CD14-positive monocyte (primary cell): Measurements from ENCODE around the gene ABCG1. TPM values are rescaled to one million over a fixed set of nuclear protein-coding genes. Genes with fewer than 3 reads are reported as not detected.

Experiments
- DNase-seq, 3 donors: peaks; one replicate each; pipeline ENCODE4 v3.0.0-alpha.2; 2011 to 2022
- H2AFZ ChIP-seq: 2 replicates; pipeline ENCODE4 v1.6.0; 2012; ENCODE audit warnings: mild to moderate bottlenecking, low read depth, low read length, inconsistent platforms; ENCODE audit not compliant: insufficient read depth, poor library complexity, severe bottlenecking
- H3K27ac ChIP-seq, 2 donors: 1 replicate in 1 of 2; 2 replicates in 1 of 2; pipeline ENCODE4 v1.5.1; 2012 to 2013; ENCODE audit warnings: low read length in 2 of 2, control low read depth in 1 of 2, inconsistent platforms in 1 of 2, low read depth in 1 of 2, mild to moderate bottlenecking in 1 of 2
- H3K27me3 ChIP-seq, 2 donors: one replicate each; pipeline versions ENCODE4 v1.6.0 to v1.6.1; 2011 to 2013; ENCODE audit warnings: low read length in 2 of 2; ENCODE audit not compliant: control insufficient read depth in 2 of 2, insufficient read depth in 2 of 2
- H3K36me3 ChIP-seq, 2 donors: replicated peaks in 1 of 2; 1 replicate in 1 of 2; 2 replicates in 1 of 2; pipeline versions ENCODE4 v1.5.1 to v1.6.1; 2012 to 2013; ENCODE audit warnings: low read length in 2 of 2, control low read depth in 1 of 2, inconsistent platforms in 1 of 2, mild to moderate bottlenecking in 1 of 2; ENCODE audit not compliant: insufficient read depth in 2 of 2, control insufficient read depth in 1 of 2
- H3K4me1 ChIP-seq, 2 donors: 1 replicate in 1 of 2; 2 replicates in 1 of 2; pipeline versions ENCODE4 v1.5.1 to v1.6.1; 2012 to 2013; ENCODE audit warnings: low read length in 2 of 2, control low read depth in 1 of 2, inconsistent platforms in 1 of 2, mild to moderate bottlenecking in 1 of 2, moderate library complexity in 1 of 2; ENCODE audit not compliant: insufficient read depth in 2 of 2, control insufficient read depth in 1 of 2
- H3K4me2 ChIP-seq: replicated peaks from 2 replicates; pipeline ENCODE3; 2012; ENCODE audit warnings: low read length, moderate library complexity, mild to moderate bottlenecking; ENCODE audit not compliant: poor library complexity, severe bottlenecking; ENCODE audit errors: extremely low read depth
- H3K4me3 ChIP-seq, 3 experiments: fragments of 200-600 bp in 1 of 3; sonication (generic) in 1 of 3; replicated peaks in 1 of 3; 1 replicate in 2 of 3; 2 replicates in 1 of 3; pipeline ENCODE4 v1.5.1; 2011 to 2013; ENCODE audit warnings: low read length in 3 of 3, mild to moderate bottlenecking in 3 of 3, control low read depth in 2 of 3, low read depth in 2 of 3, inconsistent platforms in 1 of 3, moderate library complexity in 1 of 3
- H3K79me2 ChIP-seq: 2 replicates; pipeline ENCODE4 v1.6.0; 2012; ENCODE audit warnings: mild to moderate bottlenecking, control low read depth, inconsistent platforms, low read length, moderate library complexity; ENCODE audit not compliant: insufficient read depth
- H3K9ac ChIP-seq: 2 replicates; pipeline ENCODE4 v1.6.0; 2017; ENCODE audit warnings: low read length, mild to moderate bottlenecking; ENCODE audit not compliant: insufficient read depth, poor library complexity, severe bottlenecking
- H3K9me3 ChIP-seq, 2 donors: replicated peaks in 1 of 2; 1 replicate in 1 of 2; 2 replicates in 1 of 2; pipeline versions ENCODE4 v1.5.1 to v1.6.1; 2012 to 2013; ENCODE audit warnings: low read length in 2 of 2, control low read depth in 1 of 2; ENCODE audit not compliant: control insufficient read depth in 1 of 2, insufficient read depth in 1 of 2
- H4K20me1 ChIP-seq: 2 replicates; pipeline ENCODE4 v1.6.0; 2012; ENCODE audit warnings: mild to moderate bottlenecking, low read length, control low read depth, moderate library complexity; ENCODE audit not compliant: insufficient read depth
- H3K27ac Mint-ChIP-seq, 7 donors: one replicate each; pipeline ENCODE4 v1.8.0; 2020; ENCODE audit warnings: mild to moderate bottlenecking in 7 of 7, mixed read lengths in 7 of 7, moderate library complexity in 6 of 7, inconsistent platforms in 2 of 7
- H3K27me3 Mint-ChIP-seq, 3 donors: one replicate each; pipeline ENCODE4 v1.8.0; 2021 to 2022; ENCODE audit warnings: low read depth in 3 of 3, mild to moderate bottlenecking in 3 of 3, mixed read lengths in 3 of 3, moderate library complexity in 3 of 3, inconsistent platforms in 1 of 3
- H3K36me3 Mint-ChIP-seq, 2 donors: one replicate each; pipeline ENCODE4 v1.8.0; 2020; ENCODE audit warnings: mixed read lengths in 2 of 2, inconsistent platforms in 1 of 2, mild to moderate bottlenecking in 1 of 2
- H3K4me1 Mint-ChIP-seq: one replicate; pipeline ENCODE4 v1.8.0; 2020; ENCODE audit warnings: mild to moderate bottlenecking, mixed read lengths
- H3K4me3 Mint-ChIP-seq, 2 donors: one replicate each; pipeline ENCODE4 v1.8.0; 2020; ENCODE audit warnings: mild to moderate bottlenecking in 2 of 2, mixed read lengths in 2 of 2, moderate library complexity in 1 of 2
- H3K9me3 Mint-ChIP-seq, 7 donors: one replicate each; pipeline ENCODE4 v1.8.0; 2020 to 2022; ENCODE audit warnings: mixed read lengths in 7 of 7, mild to moderate bottlenecking in 6 of 7, moderate library complexity in 6 of 7, inconsistent platforms in 2 of 7
- CTCF ChIP-seq: fragments of 200-600 bp; IDR thresholded peaks from one replicate; pipeline ENCODE4 v1.8.0; 2022; ENCODE audit warnings: antibody characterized with exemption, mild to moderate bottlenecking
- WGBS: methylation state at CpG from one replicate; pipeline ENCODE4 v1.1.5; 2013; ENCODE audit warnings: missing lambda C conversion rate; ENCODE audit not compliant: insufficient coverage; 5-methylcytosine and 5-hydroxymethylcytosine counted together
- intact Hi-C, 2 donors: fragments of 100-400 bp; cut with micrococcal nuclease; formaldehyde crosslinking; loops; one replicate each; pipeline versions ENCODE4 v1.15.0 to v1.15.1; 2023
- polyA plus RNA-seq, 3 donors: library from polyadenylated mRNA; depleted of rRNA in 1 of 3; unstranded in 2 of 3; stranded (reverse) in 1 of 3; fragments of 300-500 nt in 2 of 3; fragments of >200 nt in 1 of 3; fragmentation: Illumina TruSeq in 2 of 3; gene quantifications; 1 replicate in 2 of 3; 2 replicates in 1 of 3; pipeline ENCODE4 v1.2.3, GENCODE V29; 2012 to 2021

The ABCG1 gene
- polyA plus RNA-seq, 3 donors, result 3.0 to 5.2 (median 3.5) TPM

- 96% methylated on average over 33 of the region's 33 CpGs for WGBS
- Mint-ChIP-seq H3K27ac (no peak overlapping the region), H3K4me3 (no peak overlapping the region), H3K27me3 (peaks cover 5 to 13% (median 8%) of the 10 kb centered on the region in 3 donors), H3K36me3 (no peaks in the 10 kb centered on the region), H3K4me1 (peaks cover 38% of the 10 kb centered on the region), H3K9me3 (no peaks in the 10 kb centered on the region)
- Histone ChIP-seq H4K20me1 (no peaks in the 10 kb centered on the region), H3K4me1 (peaks cover 33 to 34% of the 10 kb centered on the region in 2 donors), H3K4me2 (no peak overlapping the region), H3K36me3 (no peaks in the 10 kb centered on the region), H3K27ac (no peak overlapping the region), H3K9me3 (no peaks in the 10 kb centered on the region), H2AFZ (no peak overlapping the region), H3K79me2 (no peaks in the 10 kb centered on the region), H3K27me3 (no peaks in the 10 kb centered on the region), H3K4me3 (no peak overlapping the region), H3K9ac (no peak overlapping the region)
- no peak for TF ChIP-seq CTCF
- DNase-seq, result no peak
- intact Hi-C loops, result loop anchor here in 1 of 2 donors (5.0 to 10.0 kb wide), 2 partner anchors 158 to 219 kb away; no protein-coding TSS in a partner anchor
These were observed 86.8 kb downstream of the ABCG1 start for GRCh38 chr21:42305707-42306147.

DNA sequence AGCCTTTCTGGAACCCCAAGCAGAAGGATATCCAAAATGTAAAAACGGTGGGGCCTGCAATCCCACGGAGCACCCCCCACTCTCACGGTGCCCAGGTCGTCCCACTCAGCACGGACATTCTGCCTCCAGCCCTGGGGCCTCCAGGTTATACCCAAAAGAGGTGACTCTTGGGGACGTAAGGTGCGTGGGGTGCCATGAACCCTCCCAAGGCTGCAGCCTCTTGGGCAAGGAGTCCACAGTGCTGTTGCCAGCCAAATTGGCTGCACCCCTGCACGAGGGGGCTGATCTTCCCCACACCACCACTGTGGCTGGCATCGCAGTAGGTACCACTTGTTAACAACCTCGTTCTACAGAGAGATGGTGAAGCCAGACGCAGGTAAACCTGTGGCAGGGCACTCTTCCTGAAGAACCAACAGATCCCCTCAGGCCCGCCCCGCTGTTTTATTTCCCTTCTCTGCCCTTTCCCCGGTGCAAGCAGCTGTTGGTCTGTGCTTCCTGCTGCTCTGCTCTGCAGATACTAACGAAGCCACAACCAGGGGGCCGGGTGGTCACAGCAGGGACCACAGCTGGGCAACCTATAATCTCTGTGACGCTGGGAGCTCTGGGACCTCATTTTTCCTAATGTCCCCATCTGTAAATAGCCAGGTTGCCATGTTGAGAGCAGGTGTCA lies 87.6 kb downstream of the ABCG1 start:
- Mint-ChIP-seq H3K4me3 (no peak overlapping the region), H3K27me3 (peaks cover 5 to 11% (median 7%) of the 10 kb centered on the region in 3 donors), H3K4me1 (peaks cover 37% of the 10 kb centered on the region), H3K36me3 (no peaks in the 10 kb centered on the region), H3K27ac (no peak overlapping the region), H3K9me3 (no peaks in the 10 kb centered on the region)
- Histone ChIP-seq H3K4me1 (peaks cover 30 to 32% of the 10 kb centered on the region in 2 donors), H3K4me3 (no peak overlapping the region), H3K27ac (no peak overlapping the region), H3K9me3 (no peaks in the 10 kb centered on the region), H3K4me2 (no peak overlapping the region), H3K79me2 (no peaks in the 10 kb centered on the region), H2AFZ (no peak overlapping the region), H3K27me3 (no peaks in the 10 kb centered on the region), H4K20me1 (no peaks in the 10 kb centered on the region), H3K9ac (no peak overlapping the region), H3K36me3 (no peaks in the 10 kb centered on the region)
- 36% methylated on average over 14 of the region's 17 CpGs for WGBS
- DNase-seq, result no peak
- no peak for TF ChIP-seq CTCF
- intact Hi-C loops, result loop anchor here in 1 of 2 donors (5.0 to 10.0 kb wide), 2 partner anchors 159 to 218 kb away; no protein-coding TSS in a partner anchor
